ENCODE measurements around the gene PCP4.

Gene PCP4

DNA sequence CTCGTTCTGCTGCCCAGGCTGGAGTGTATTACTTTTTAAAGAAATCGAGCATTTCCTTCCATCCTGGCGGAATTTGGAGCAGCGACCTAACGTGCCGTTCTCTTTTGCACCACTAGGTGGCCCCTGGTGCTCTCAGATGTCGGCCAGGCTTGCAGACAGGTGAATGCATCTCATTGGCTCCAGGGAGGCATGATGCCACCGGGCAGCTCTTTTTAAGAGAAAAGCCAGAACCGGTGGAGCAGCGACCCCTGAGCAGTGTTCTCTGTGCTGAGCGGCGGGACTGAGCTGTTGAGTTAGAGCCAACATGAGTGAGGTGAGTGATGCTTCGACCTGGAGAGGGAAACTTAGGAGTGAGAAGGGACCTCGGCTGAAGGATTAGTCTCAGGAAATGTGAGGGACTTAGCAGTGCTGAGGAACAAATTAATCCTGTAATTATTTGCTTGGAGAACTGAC, at the start of gene PCP4:
TSS of gene PCP4 (plus strand) at position 241 of the 453 bp plus-strand sequence. CDS start at position 305, 64 bp downstream.
- DNase-seq (ENCODE audit: low spot score), result peak; percentile 56

DNA sequence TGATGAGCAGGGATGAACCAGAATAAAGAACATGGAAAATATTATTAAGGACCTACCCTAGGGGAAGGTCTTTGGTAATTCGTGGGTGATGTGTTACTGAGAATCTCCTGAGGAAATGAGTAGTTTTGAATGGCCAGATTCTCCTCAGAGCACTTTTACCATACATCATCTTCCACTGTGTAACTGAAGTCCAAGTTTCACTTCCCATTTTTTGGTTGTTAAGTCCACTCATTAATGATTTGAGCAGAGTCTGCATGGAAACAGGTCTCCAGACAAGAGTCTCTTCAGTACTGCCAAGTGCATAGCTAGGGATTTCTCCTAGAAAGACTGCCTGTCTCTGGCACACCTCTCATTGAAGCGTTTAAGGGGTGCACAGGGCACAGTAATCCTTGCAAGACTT, 48.7 kb upstream of the PCP4 start:
- no peak for DNase-seq (ENCODE audit: low spot score)

GRCh38 chr21:39822042-39822441, 45.2 kb upstream of the PCP4 start:
- no peak for DNase-seq (ENCODE audit: low spot score)

GRCh38 chr21:39825250-39825649, 42.0 kb upstream of the PCP4 start:
- DNase-seq (ENCODE audit: low spot score), result no peak

GRCh38 chr21:39834543-39834942, 32.7 kb upstream of the PCP4 start:
- no peak for DNase-seq (ENCODE audit: low spot score)

GRCh38 chr21:39837861-39838359, 29.3 kb upstream of the PCP4 start:
- no peak for DNase-seq (ENCODE audit: low spot score)

- DNase-seq (ENCODE audit: low spot score), result no peak
Observed at GRCh38 chr21:39840373-39841097, 26.7 kb upstream of the PCP4 start.

GRCh38 chr21:39842741-39843459, 24.3 kb upstream of the PCP4 start:
- no peak for DNase-seq (ENCODE audit: low spot score)

- no peak for DNase-seq (ENCODE audit: low spot score)
Observed at GRCh38 chr21:39843483-39843882, 23.8 kb upstream of the PCP4 start.

DNA sequence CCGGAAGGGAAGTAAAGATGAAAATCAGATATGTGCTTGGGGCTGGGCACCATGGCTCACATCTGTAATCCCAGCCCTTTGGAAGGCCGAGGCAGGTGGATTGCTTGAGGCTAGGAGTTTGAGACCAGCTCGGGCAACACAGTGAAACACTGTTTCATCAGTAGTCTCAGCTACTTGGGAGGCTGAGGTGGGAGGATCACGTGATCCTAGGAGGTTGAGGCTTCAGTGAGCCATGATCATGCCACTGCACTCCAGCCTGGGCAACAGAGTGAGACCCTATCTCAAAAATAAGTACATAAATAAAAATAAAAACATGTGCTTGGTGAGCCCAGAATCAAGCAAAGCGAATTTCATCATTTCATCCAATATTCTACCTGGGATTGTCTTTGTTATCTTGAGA, 23.3 kb upstream of the PCP4 start:
- no peak for DNase-seq (ENCODE audit: low spot score)

GRCh38 chr21:39845571-39846130, 21.6 kb upstream of the PCP4 start:
- no peak for DNase-seq (ENCODE audit: low spot score)

DNA sequence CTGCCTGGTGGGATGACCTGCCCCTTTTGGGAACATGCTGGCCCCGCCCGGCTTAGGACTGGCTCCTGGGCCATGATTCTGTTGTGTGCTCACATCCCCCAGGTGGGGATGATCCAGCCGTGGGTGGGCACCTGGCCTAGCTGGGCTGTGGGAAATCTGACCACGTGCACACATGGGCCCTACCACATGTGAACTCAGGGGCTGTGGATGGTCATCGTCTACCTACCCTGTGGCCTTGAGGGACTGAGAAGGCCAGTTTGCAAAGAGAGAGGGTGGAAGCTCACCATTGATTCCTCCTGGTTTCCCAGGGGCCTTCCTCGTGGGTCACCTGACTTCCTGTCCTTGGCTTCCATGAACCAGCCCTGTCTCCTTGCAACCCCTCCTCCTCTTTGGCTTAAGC, 19.4 kb upstream of the PCP4 start:
- no peak for DNase-seq (ENCODE audit: low spot score)

GRCh38 chr21:39849014-39849655, 18.1 kb upstream of the PCP4 start:
- DNase-seq (ENCODE audit: low spot score), result no peak

GRCh38 chr21:39850333-39850732, 16.9 kb upstream of the PCP4 start:
- DNase-seq (ENCODE audit: low spot score), result no peak

- DNase-seq (ENCODE audit: low spot score), result no peak
Observed at GRCh38 chr21:39851002-39851618, 16.1 kb upstream of the PCP4 start.

DNA sequence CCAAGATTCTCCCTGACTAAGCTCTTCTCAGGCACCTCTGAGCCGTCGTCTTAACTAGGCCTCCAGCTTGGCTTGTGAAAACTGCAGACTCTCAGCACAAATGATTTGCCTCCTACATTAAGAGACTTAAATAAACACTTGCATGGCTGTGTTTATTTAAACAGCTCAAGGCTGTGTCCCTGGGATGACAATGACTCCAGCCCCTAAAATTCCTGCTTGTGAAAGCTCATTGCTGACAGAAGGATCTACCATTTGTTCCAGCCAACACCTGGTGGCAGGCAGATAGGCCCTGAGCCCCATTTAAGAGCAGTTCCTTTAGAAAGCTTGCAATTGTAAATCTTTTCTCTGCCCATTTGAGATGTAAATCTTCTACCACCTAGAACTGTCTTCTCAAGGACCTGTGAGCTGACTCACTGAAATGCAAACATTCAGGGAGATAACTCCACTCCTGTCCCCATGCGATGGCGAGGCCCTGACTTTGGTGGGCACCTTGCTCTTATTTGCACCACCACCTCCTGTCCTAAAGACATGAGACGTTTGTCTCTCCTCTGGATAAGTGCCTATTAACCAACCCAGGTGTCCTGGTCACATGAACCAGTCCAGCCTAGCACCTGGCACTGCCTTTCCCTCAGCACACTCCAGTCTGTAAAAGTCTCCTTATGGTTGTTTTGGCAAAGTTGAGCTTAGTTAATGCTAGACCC, 15.1 kb upstream of the PCP4 start:
- no peak for DNase-seq (ENCODE audit: low spot score)

- no peak for DNase-seq (ENCODE audit: low spot score)
Observed at GRCh38 chr21:39852726-39853500, 14.3 kb upstream of the PCP4 start.

GRCh38 chr21:39854572-39854971, 12.7 kb upstream of the PCP4 start:
- no peak for DNase-seq (ENCODE audit: low spot score)

GRCh38 chr21:39855595-39855994, 11.6 kb upstream of the PCP4 start:
- DNase-seq (ENCODE audit: low spot score), result no peak

- no peak for DNase-seq (ENCODE audit: low spot score)
Observed at GRCh38 chr21:39860600-39860999, 6.6 kb upstream of the PCP4 start.

DNA sequence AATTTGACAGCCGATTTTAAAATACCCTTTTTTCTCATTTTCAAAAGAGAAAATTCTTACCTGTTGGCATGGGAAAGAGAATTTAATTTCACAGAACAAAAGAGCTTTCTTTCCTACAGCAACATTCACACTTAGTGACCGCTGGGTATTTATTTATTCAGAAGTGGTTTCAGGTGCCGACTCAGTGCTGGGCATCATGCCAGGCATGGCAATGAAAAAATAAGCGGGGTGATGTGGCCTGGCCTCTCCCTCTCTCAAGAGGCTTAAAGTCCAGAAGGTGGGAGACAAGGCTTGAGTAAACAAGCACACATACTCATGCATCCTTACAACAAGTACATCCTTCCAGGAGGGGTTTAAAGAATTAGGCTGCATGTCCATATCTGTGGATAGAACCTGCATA, 4.1 kb upstream of the PCP4 start:
- DNase-seq (ENCODE audit: low spot score), result no peak

Data from HuH-7 (cell line).